ENCODE results near the gene SETD4. TPM values are rescaled to one million over a fixed set of nuclear protein-coding genes. Genes with fewer than 3 reads are reported as not detected.

The SETD4 gene
- total and polyA plus RNA-seq, 12 donors, result 6.7 to 13.1 (median 10.7) TPM

DNA sequence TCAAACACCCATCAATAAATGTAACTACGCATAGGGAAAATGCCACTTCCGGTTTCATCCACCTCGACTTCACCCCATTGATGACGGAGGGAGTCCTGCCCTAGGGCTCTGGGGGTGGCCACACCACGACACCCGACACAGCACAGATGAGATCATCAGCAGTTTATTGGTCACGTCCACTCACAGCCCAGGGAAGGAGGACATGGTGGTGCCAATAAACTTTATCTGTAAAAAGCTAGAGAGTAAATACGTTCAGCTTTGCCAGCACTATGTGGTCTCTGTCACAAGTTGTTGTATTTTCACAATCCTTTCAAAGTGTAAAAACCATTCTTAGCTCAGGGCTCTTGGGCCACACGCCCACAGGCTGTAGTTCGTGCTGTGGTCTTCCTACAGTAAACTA lies 16.3 kb downstream of the SETD4 start:
- intact Hi-C loops (cut with DNase I), result no loop called here
- no peak for DNase-seq
- 82 to 86% methylated on average over 10 of the region's 10 CpGs for WGBS, 2 donors
- peaks cover 0 to 10% (median 0%) of the 10 kb centered on the region in 9 donors for H3K4me1 ChIP-seq
- no peak for ATAC-seq
- H3K9me3 ChIP-seq, result no peaks in the 10 kb centered on the region
- no peaks in the 10 kb centered on the region for H3K27me3 ChIP-seq
- peaks cover 0 to 98% (median 43%) of the 10 kb centered on the region in 9 donors for H3K36me3 ChIP-seq
- no peak overlapping the region for H3K4me3 ChIP-seq
- no peak overlapping the region for H3K27ac ChIP-seq
- no peak for TF ChIP-seq CTCF (IDR thresholded peaks at IDR 0.05)

GRCh38 chr21:36041910-36042309 lies 18.4 kb downstream of the SETD4 start:
- intact Hi-C loops (cut with DNase I), result no loop called here
- H3K36me3 ChIP-seq, result peaks cover 0 to 100% (median 35%) of the 10 kb centered on the region in 9 donors
- 95 to 99% methylated on average over 1 of the region's 1 CpG for WGBS, 2 donors

DNA sequence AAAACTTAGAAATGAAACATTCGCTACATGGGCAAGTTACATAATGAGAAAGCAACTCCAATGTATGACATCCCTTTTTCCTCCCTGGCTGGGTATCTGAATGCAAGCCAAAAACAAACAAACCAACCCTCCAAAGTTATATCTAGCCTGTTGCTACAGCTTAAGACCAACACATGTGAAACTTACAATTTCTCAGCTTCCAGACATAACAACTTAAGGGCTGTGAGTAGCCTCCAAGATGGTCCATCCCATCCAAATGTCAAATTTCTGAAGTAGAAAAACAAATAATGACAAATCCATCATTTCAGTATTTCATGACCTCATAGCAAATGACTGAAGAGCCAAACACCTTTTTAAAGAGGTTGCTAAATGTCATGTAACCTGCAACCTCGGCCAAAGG lies 19.9 kb downstream of the SETD4 start:
- H3K27me3 ChIP-seq, result no peaks in the 10 kb centered on the region
- peaks cover 0 to 100% (median 41%) of the 10 kb centered on the region in 9 donors for H3K36me3 ChIP-seq
- no peaks in the 10 kb centered on the region for H3K9me3 ChIP-seq
- peaks cover 0 to 2% (median 0%) of the 10 kb centered on the region in 9 donors for H3K4me1 ChIP-seq
- TF ChIP-seq CTCF (IDR thresholded peaks at IDR 0.05), result no peak
- H3K4me3 ChIP-seq, result no peak overlapping the region
- no peak for DNase-seq
- no peak for ATAC-seq
- intact Hi-C loops (cut with DNase I), result no loop called here
- 89 to 92% methylated on average over 2 of the region's 2 CpGs for WGBS, 2 donors
- H3K27ac ChIP-seq, result no peak overlapping the region

More at GRCh38 chr21:36041910-36042309, 18.4 kb downstream of the SETD4 start:
- Histone ChIP-seq H3K9me3 (no peaks in the 10 kb centered on the region), H3K4me1 (peaks cover 0 to 10% (median 0%) of the 10 kb centered on the region in 9 donors), H3K27me3 (no peaks in the 10 kb centered on the region), H3K4me3 (no peak overlapping the region), H3K27ac (no peak overlapping the region)
- no peak for TF ChIP-seq CTCF (IDR thresholded peaks at IDR 0.05)
- ATAC-seq, result no peak
- DNase-seq, result no peak

- TF ChIP-seq CTCF (IDR thresholded peaks at IDR 0.05), result no peak
- H3K4me1 ChIP-seq, result no peaks in the 10 kb centered on the region
- no peak overlapping the region for H3K27ac ChIP-seq
- WGBS, 2 donors, result 72 to 75% methylated on average over 6 of the region's 6 CpGs
- H3K4me3 ChIP-seq, result no peak overlapping the region
- intact Hi-C loops (cut with DNase I), result loop anchor here in 1 of 10 donors (5.0 kb wide), 1 partner anchor 1298 kb away; no protein-coding TSS in a partner anchor
- no peaks in the 10 kb centered on the region for H3K27me3 ChIP-seq
- no peaks in the 10 kb centered on the region for H3K9me3 ChIP-seq
- ATAC-seq (no peak), DNase-seq (no peak)
- peaks cover 0 to 100% (median 39%) of the 10 kb centered on the region in 9 donors for H3K36me3 ChIP-seq
Observed at GRCh38 chr21:36039861-36040260, 20.5 kb downstream of the SETD4 start.

All from heart right ventricle (tissue), 16 donors.